ENCODE measurements around the gene ITGB2.

GRCh38 chr21:44919111-44919912 lies 1.4 kb downstream of the ITGB2 start:
- no peak for TF ChIP-seq CTCF (conservative IDR thresholded peaks at IDR 0.05 in 1 of 2, IDR thresholded peaks at IDR 0.05 in 1 of 2; ENCODE audit: low read depth in 1 of 2, low read length in 2 of 2)
- no peak for TF ChIP-seq EZH2 (IDR thresholded peaks at IDR 0.05; ENCODE audit: low read length, missing control alignments)

Data from fibroblast of lung (primary cell).